CD4-positive, alpha-beta T cell treated with Interleukin-4 for 4 hours (primary cell): ENCODE data around the gene SASH1.
"Not testable (repeated sequence)": the region's sequence is repeated elsewhere in the genome, so short reads cannot be mapped to it uniquely, and the experiment has no call there.

Experiments
- DNase-seq: peaks from one replicate; pipeline ENCODE4 v3.0.0-alpha.2; 2020

The SASH1 gene

DNA sequence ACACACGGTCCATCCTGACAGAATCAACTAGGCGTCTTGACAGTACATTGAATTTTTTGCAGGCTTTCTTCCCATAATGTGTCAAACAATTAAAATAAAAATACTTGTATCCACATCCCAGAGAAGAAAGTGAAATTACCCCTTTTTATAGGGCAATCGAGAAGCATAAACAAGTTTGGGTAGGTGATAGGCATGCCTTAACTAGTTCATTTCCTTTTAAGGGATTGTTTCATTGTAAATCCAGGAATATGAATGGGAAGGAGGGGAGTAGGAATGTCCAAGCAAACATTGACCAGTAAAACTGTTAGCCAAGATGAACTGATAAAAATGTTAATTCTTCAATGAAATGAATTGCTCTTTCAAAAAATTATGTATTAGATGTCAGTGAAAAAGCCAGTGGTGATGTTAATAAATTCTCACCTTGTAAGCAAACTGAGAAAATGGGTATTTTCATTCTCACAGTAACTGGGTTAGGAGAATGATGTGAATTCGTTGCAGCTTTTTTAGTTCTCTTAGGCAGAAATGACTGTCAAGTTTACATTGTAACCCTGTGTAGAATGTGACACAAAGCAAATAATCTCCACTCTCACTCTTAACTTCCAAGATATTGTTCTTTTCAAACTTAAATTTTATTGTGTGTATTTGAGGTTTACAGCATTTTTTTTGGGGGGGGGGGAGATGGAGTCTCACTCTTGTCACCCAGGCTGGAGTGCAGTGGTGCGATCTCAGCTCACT lies 31.6 kb downstream of the SASH1 start:
- no peak for DNase-seq

DNA sequence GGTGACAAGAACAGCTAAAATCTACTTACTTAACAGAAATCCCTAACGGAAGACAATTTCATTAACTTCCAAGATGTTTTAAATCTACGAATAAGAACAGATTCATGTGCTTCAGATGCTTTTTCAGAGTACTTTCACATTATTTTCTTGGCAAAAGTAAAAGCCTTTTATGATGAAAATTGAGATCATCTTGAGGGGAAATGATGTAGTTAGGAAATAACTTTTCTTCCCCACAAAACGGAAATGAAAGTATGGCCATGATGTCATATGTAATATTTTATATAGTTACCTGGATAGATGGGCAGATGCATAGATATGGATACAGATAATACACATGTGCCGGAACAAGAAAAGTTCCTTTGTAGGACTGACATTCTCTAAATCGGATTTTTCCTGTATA lies 32.8 kb downstream of the SASH1 start:
- DNase-seq = no peak

DNA sequence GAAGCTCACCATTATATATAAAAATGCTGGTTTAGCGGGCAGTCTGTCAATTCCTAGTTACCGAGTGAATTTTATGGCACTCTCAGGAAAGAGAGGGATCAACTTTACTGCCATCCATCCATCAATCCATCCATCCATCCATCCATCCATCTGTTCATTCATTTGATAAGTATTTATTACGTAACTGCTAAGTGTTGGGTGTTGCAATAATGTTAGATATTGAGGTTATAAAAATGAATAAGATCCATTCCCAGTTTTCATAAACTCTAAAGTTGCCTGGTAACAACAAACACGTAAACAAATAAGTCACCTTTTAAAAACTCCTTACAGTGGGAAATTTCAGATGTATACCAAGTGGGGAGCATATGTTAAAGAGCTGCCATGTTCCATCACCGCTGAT lies 36.8 kb downstream of the SASH1 start:
- DNase-seq = no peak

DNA sequence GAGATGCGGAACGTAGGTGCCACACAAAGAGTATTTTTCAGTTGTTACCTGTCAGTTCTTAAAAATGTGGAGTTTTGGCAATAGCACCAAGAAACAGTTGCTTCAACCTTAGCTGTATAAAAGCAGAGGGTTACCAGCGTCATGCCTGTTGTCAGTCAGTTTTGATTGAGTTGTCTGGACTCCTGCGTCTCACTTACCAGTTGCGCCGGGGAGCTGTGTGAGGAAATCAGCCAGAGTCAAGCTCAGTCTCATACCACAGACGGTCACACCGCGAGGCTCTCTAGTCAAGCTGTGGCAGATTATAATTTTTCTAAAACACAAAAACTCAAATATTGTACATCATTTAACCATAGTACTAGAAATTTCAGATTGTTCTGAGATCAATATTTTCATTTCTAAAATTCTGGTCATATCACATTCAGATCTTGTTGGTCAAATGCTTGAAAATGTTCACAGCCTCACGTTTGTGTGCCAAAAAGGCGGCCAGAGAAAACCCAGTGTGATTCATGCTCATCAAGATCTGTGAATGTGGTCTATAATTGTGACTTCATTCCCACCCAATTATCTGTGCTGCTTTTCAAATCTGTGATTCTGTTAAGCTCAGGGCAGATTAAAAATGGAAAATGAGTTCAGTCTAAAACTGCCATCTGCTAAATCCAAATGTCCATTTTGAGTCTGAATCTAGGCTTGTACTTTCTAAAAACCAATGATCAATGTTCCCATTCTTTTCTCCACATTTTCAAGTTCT lies 37.5 kb downstream of the SASH1 start:
- DNase-seq = no peak

DNA sequence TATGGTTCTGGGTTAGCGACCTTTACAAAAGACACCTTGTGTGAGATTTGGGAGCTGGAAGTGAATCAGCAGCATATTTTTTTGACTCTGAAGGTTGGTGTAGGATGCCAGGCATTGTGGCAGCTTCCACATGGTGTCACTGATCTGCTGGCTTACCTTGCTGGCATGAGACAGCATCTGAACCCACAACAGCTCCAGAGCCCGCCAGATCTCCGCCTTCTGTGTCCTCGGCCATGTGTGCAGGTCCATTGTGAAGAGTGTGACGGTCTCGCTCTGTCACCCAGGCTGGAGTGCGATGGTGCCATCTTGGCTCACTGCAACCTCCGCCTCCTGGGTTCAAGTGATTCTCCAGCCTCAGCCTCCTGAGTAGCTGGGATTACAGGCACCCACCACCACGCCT lies 39.4 kb downstream of the SASH1 start:
- not testable (repeated sequence) for DNase-seq

DNA sequence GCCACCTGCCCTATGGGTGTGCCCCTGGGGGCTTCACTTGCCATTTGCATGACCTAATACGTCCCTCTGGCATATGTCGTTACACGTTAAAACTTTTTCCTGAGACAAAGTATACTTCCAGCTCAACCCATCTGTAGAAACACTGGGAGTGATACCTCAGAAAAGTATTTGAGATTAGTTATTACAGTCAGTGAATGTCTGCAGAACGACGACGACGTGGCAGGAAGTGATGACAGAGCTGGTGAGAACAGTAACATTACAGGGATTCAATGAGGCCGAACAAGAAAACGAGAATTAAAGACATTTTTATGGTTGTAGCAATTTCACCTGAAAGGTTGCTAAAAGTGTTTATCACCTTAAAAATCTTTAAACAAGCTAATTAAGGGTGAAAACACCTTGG lies 40.2 kb downstream of the SASH1 start:
- no peak for DNase-seq

DNA sequence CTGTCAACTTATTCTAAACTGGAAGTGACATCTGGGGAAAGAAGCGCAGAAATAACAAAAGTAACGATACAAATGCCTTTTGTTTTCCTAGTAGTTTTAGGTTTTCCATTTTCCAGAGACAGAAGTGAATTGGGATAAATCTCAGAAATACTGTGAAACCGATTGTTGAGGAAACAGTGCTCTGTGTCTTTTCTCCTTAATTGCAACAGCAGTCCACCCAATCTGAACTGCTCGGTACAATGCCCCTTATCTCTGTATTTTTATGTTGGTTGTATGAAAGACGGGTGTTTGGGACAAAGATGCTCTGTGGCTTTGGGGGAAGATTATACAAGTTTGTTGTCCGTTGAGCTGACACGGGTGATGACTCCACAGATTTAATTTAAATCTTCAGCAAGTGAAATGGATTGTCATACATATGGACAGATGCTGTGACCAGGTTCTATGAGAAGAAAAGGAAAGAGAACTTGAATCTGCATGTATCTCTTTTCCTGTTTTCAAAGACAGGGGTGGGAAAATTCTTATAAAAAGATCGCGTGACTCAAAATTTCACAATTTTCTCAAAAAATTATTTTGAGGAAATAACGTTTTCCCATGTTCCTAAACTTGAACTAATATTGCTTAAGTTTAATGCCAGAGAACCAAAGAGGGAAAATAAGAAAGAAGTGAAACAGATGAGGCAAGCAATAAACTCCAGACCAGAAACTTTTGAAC lies 41.2 kb downstream of the SASH1 start:
- DNase-seq = no peak

DNA sequence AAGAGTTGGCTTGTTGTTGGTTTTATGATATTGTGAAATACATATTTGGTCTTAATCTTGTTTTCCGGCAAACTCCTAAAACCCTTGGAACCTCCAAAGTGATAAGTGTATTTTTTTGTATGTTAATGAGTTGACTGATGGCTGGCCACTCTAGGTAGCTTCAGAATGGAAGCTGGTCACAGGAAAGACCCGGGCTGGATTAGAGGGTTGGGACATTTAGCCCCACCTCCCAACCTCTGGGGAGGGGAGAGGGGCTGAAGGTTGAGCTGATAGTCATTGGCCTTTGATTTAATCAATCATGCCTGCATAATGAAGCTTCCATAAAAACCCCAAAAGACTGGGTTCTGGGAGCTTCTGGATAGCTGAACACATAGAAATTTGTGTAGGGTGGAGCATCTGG lies 42.7 kb downstream of the SASH1 start:
- no peak for DNase-seq

DNA sequence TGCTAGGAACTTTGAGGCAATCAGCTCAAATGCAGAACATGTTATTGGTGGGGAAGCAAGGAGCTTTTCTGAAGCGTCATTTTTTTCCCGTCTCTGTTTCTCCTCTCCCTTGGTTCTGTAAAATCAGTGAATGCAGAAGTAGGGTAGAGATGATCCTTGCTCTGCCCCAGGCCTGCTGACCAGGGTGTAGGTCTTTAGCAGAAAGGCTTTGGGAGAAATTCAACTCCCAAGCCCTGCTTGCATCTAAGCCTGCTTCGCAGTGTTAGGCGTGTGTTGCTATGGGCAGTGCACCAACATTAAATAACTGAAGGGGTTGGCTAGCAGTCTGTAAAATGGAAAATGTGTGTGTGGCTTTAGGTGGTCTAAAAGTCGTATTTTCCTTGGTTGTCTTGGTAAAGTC lies 45.9 kb downstream of the SASH1 start:
- no peak for DNase-seq

DNA sequence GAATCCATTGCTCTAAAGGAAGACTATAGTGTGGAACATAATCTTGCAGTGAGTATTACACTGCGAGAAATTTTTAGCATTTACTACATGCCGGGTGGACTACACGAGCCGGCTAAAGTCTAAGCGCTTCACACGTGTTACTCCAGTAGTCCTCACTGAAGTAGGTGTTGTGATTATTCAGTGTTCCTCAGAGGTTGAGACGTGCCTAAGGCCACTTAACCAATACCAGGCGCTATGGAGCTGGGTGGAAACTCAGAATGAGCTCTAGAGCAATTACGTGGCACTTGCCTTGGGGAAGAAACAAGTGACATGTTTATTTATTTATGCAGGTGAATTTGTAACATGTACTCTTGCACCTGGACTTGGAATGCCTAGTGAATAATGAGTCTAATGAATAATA lies 46.4 kb downstream of the SASH1 start:
- DNase-seq = no peak

DNA sequence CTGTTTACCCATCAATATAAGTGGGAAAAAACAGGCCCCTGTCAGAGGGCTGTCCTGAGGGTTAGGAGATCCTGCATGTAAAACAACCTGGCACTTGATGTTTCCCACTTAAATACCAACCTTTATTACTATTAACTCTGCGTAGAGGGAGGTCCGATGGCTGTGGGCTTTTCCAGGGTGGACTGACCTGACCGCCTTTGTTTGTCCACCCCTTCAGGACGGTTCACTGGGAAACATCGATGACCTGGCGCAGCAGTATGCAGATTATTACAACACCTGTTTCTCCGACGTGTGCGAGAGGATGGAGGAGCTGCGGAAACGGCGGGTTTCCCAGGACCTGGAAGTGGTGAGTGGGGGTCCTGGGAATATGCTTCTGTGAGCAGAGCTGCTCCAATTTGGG lies 47.3 kb downstream of the SASH1 start:
- no peak for DNase-seq

DNA sequence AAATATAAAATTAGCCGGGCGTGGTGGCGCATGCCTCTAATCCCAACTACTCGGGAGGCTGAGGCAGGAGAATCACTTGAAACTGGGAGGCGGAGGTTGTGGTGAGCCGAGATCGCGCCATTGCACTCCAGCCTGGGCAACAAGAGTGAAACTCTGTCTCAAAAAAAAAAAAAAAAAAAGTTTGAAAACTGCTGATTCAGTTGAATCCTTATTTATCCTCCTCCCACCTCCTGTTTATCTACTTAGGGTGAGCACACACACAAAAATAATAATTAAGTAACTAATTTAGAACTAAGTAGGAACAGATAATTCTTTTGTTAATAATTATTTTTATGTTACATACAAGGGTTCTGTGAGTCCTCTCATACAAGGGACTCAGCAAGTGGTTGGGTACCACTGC lies 49.5 kb downstream of the SASH1 start:
- not testable (repeated sequence) for DNase-seq

DNA sequence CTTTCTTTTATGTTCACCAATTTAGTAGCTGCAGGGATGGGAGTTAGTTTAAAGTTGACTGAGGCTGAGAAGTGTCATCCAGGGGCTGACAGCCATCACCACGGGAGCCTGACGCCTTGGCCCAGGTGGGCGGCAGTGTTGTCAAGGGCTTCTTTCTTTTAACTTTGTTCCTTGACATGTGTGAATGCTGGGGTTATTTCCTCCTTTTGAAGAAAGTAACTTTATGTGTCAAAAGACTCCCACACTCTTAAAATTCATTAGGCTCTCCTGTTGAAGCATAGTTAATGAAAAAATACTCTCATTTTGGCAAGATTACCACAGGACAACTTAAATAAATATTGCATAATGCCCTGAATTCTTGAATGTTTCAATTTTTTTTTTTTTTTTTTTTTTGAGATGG lies 50.0 kb downstream of the SASH1 start:
- no peak for DNase-seq

DNA sequence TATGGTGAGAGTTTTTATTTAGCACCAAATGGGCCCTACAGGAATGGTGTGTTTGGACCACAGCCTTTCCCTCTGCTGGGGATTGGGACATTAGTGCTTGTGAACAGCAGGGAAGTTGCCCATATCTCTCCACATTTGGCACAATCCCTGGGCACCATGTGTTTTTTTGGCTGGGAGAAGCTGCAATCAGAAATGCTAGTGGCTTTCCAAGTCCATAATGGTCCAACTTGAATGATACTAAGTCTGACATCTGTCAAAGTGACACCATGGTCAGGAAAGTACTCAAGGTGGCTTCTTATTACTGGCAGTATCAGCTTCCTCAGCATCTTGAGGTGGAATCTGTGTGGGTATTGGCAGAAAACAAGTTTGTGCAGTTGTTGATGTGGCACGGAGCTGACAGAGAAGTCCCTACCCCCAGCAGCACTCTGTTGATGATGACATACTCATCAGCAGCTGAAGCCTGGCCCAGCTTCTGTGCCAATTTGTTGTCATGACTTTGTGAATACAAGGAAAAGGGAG lies 53.0 kb downstream of the SASH1 start:
- no peak for DNase-seq

DNA sequence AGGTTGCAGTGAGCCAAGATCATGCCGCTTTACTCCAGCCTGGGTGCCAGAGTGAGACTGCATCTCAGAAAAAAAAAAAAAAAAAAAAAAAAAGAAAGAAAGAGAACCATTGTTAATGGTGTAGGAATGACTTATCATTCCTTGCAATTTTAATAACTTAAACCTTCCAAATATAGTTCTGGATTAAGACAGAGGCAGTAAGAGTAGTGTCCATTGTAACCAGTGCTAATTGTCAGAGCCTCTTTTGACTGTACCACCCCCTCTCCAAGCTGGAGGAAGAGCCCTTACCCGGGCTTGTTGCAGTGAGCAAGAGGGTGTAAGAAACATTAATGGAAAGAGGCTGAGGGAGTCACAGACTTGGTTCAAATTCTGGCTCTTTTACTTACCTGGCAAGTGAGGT lies 53.8 kb downstream of the SASH1 start:
- no peak for DNase-seq

DNA sequence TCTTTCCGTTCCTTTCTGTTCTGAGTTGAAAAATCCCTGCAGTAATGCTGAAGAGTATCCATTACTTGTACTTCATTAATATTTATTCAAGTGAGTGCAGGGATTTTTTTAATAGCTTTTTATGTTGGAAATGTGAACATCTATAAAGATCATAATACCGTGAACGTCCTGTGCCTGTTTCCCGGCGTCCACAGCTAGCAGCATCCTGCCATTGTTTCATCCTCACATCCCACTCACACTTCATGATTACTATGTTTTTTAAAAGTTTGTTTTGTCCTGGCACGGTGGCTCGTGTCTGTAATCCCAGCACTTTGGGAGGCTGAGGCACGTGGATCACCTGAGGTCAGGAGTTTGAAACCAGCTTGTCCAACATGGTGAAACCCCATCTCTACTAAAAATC lies 54.3 kb downstream of the SASH1 start:
- DNase-seq = no peak

DNA sequence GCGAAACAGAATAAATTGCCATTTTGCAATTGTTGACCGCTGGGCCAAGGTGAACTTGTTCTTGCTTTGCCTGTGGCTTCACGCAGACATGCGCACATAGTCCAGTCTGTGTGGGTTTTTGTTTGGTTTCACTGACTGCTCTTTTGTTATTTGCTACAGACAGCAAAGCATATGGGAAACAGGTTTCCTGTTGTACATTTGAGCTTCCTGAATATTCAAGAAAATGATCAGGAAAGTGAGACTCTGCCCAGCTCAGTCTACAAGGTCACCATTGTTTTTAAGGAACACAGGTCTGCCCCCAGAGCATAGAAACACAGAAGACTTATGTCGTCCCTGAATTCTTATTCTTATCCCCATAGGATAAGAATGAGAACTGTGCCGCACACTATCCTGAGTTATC lies 55.6 kb downstream of the SASH1 start:
- DNase-seq = no peak

DNA sequence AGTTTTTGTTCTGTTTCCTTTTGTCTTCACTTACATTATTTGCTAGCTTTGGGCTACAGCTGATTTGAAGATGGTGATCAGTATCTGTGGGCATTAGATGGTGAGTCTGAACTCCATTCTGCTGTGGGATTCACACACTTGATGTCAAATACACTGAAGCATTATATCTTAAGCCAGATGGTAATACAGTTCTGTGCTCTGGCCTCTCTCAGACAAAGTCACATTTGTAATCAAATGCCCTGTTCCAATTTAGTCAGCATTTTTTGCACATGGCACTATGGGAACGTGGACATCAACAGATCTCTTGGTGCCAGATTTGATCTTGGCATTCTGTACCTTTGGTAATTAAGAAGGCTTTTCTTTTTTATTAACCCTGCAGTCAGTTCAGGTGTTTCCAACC lies 56.0 kb downstream of the SASH1 start:
- no peak for DNase-seq

DNA sequence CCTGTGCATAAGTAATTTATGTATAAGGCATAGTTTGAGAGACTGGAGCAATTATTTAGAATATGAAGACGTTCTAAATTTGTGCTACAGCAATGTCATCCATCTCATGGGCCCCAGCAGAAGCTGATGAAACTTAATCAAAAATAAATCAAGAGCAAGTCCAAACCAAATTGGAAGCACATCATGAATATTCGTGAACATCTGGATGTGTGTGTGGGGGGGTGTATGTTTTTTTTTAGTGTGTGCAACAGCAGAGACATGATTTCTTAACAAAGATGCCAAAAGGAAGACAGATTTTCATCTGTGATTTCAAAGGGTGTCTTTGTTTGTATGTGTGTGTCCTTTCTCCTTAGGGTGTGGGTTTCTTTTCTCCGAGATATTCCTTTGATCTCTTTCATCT lies 58.9 kb downstream of the SASH1 start:
- DNase-seq = no peak

DNA sequence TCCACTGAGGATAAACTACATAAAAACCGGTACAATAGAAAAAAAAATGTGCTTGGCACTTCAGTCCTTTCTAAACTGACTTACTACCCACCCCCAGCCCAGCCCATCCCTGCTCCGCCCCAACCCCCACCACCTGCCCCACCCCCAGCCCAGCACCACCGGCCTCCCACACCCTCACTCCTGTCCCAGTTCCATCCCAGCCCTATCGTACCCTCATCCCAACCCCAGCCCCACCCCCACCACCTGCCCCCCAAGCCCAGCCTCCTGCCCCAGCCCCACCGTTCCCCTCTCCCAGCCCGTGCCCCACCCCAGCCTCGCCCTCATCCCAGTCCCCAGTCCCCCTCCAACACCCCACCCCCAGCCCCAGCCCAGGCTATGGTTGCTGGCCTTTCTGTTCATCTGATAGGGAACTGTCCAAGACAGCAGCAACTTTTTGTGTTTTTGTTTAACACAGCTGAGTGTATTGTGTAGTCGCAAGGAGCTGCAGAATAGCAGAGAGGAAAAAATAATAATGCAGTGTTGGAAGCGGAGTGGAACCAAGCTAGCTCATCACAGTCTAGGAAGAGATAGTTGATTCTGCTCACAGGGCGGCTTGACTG lies 61.9 kb downstream of the SASH1 start:
- no peak for DNase-seq

DNA sequence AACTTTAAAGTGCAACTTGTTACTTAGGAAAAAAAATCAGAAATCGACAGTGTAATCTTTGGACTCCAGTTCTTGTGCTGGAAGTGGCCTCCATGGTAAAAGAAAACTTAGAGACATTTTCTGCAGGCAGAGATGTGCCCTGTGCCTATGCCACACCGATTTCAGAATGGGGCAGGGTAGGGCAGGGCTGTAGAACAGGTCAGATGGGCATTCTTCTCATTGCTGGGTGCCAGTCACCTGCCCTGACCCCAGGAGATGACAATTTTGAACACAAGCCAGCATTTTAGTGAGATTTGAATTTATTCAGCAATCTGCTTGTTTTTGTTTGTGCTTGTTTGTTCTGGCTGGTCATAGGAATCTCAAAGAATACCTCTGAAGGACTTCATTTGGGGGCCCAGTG lies 63.3 kb downstream of the SASH1 start:
- DNase-seq = no peak

DNA sequence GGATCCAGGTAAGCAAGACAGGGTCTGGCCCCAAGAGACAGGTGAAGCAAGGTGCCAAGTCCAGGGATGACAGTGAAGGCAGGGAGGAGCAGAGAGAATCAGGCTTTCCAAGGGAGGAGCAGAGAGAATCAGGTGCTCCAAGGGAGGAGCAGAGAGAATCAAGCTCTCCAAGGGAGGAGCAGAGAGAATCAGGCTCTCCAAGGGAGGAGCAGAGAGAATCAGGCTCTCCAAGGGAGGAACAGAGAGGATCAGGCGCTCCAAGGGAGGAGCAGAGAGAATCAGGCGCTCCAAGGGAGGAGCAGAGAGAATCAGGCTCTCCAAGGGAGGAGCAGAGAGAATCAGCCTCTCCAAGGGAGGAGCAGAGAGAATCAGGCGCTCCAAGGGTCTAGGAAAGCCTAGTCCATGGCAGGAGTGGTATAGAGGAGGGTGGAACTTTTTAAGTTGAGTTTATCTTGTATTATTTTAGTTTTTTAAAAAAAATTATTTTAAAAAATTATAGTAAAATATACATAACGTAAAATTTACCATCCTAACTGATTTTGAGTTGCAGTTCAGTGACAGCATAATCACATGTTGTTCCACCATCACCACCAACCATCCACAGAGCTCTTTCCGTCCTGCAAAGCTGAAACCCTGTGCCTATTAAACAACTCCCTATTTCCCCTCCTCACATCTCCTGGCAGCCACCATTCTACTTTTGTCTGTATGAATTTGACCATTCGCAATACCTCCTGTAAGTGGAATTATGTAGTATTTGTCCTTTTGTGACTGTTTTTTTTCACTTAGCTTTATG lies 64.1 kb downstream of the SASH1 start:
- no peak for DNase-seq

DNA sequence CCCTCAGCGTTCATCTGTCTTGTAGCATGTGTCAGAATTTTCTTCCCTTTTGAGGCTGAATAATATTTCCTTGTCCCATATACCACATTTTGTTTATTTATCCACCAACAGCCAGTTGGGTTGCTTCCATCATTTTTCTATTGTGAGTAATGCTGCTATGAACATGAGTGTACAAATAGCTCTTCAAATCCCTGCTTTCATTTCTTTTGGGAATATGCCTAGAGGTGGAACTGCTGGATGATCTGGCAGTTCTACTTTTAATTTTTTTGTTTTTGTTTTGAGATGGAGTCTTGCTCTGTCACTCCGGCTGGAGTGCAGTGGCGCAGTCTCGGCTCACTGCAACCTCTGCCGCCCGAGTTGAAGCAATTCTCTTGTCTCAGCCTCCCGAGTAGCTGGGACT lies 64.7 kb downstream of the SASH1 start:
- no peak for DNase-seq
